Nephron (organoid): Measurements from ENCODE around the gene NEURL1.

Source experiments
- H3K27ac Mint-ChIP-seq, 3 experiments: 2 replicates each; pipeline ENCODE4 v1.8.0; 2020; ENCODE audit warnings: mixed read lengths in 3 of 3, mild to moderate bottlenecking in 2 of 3, moderate library complexity in 1 of 3
- H3K27me3 Mint-ChIP-seq: 2 replicates; pipeline ENCODE4 v1.8.0; 2021; ENCODE audit warnings: low read depth, mild to moderate bottlenecking, moderate library complexity, mixed read lengths
- H3K36me3 Mint-ChIP-seq: 2 replicates; pipeline ENCODE4 v1.8.0; 2020; ENCODE audit warnings: low read depth, mixed read lengths
- H3K4me1 Mint-ChIP-seq: 2 replicates; pipeline ENCODE4 v1.8.0; 2020; ENCODE audit warnings: mixed read lengths
- H3K4me3 Mint-ChIP-seq, 3 experiments: 2 replicates each; pipeline ENCODE4 v1.8.0; 2020; ENCODE audit warnings: mild to moderate bottlenecking in 3 of 3, mixed read lengths in 3 of 3, moderate library complexity in 2 of 3
- H3K9me3 Mint-ChIP-seq: 2 replicates; pipeline ENCODE4 v1.8.0; 2020; ENCODE audit warnings: mixed read lengths
- CTCF ChIP-seq, 3 experiments: fragments of 200-600 bp; sonication (generic); IDR thresholded peaks; one replicate each; pipeline ENCODE4 v1.5.0; 2021; ENCODE audit warnings: antibody characterized with exemption in 3 of 3; ENCODE audit not compliant: unreplicated experiment in 3 of 3

NEURL1 gene

GRCh38 chr10:103598654-103599115 lies 105.2 kb downstream of the NEURL1 start:
- Mint-ChIP-seq H3K27ac (peak overlapping the region; percentile 32 to 82 (median 32)), H3K9me3 (no peaks in the 10 kb centered on the region), H3K27me3 (peaks cover 4% of the 10 kb centered on the region), H3K36me3 (peaks cover 20% of the 10 kb centered on the region), H3K4me3 (no peak overlapping the region), H3K4me1 (peaks cover 37% of the 10 kb centered on the region)
- peak; percentile 67 to 73 (median 73) for TF ChIP-seq CTCF (IDR thresholded peaks at IDR 0.05; ENCODE audit: unreplicated experiment in 3 of 3)

GRCh38 chr10:103599211-103599610 lies 105.7 kb downstream of the NEURL1 start:
- peaks cover 4% of the 10 kb centered on the region for H3K27me3 Mint-ChIP-seq
- peaks cover 36% of the 10 kb centered on the region for H3K4me1 Mint-ChIP-seq
- no peak overlapping the region for H3K4me3 Mint-ChIP-seq
- H3K9me3 Mint-ChIP-seq: no peaks in the 10 kb centered on the region
- TF ChIP-seq CTCF (IDR thresholded peaks at IDR 0.05; ENCODE audit: unreplicated experiment in 3 of 3): no peak
- peaks cover 26% of the 10 kb centered on the region for H3K36me3 Mint-ChIP-seq
- H3K27ac Mint-ChIP-seq: peak overlapping the region; percentile 32 to 82 (median 32)

DNA sequence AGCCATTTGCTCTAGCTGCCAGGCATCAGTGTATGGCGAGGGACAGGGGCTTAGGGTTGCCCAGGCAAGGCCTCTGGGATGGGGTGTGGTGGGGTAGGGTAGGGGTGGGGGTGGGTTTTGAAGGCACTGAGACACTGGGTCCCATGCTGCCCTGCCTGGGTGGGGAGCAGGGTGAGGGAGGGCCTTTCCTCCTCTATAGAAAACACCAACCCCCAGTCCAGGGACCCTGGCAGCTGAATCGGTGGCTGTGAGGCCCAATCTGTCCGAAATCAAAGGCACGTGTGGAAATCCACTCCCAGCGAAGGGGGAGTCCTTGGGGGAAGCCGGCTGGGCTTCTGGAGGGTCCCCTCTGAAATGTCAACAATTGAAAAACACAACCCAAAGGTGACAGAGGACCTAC lies 106.4 kb downstream of the NEURL1 start:
- Mint-ChIP-seq H3K4me3 (no peak overlapping the region), H3K27me3 (peaks cover 4% of the 10 kb centered on the region), H3K9me3 (no peaks in the 10 kb centered on the region), H3K4me1 (peaks cover 32% of the 10 kb centered on the region), H3K27ac (no peak overlapping the region), H3K36me3 (peaks cover 33% of the 10 kb centered on the region)
- no peak for TF ChIP-seq CTCF (IDR thresholded peaks at IDR 0.05; ENCODE audit: unreplicated experiment in 3 of 3)

GRCh38 chr10:103600325-103600724 lies 106.8 kb downstream of the NEURL1 start:
- Mint-ChIP-seq H3K36me3 (peaks cover 35% of the 10 kb centered on the region), H3K4me3 (no peak overlapping the region), H3K27ac (peak overlapping the region in 1 of 3 experiments; percentile 15), H3K27me3 (peaks cover 4% of the 10 kb centered on the region), H3K9me3 (no peaks in the 10 kb centered on the region), H3K4me1 (peaks cover 32% of the 10 kb centered on the region)
- TF ChIP-seq CTCF (IDR thresholded peaks at IDR 0.05; ENCODE audit: unreplicated experiment in 3 of 3): no peak

DNA sequence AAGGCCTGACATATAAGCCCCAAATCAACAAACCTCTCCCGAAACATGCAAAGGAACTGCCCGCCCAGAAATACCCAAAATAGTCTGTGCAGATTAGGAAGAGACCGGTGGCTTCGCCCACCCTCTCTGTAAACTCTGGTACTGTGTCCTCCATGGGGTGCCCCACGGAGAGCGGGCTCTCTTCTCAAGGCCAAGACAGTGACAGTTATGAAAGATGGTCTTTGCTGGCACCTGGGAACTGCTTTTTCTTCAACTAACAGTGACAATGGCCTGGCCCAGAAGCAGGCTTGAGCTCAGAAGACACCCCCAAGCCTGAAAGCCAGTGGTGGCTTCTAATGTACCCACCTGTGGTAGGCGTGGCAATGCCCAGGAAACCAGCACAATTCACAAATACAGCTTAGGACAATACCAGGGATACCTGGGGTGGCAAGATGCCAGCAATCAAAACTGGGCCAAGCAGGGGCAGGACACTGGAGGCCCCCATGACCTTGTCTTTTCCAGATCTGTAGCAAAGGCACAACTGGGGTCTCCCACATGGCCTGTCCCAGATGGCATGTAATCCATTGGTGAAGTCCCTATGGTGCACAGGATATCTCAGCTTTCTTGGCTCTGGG lies 107.6 kb downstream of the NEURL1 start:
- H3K27ac Mint-ChIP-seq: peak overlapping the region in 2 of 3 experiments; percentile 3 to 15
- H3K36me3 Mint-ChIP-seq: peaks cover 41% of the 10 kb centered on the region
- peaks cover 4% of the 10 kb centered on the region for H3K27me3 Mint-ChIP-seq
- H3K4me1 Mint-ChIP-seq: peaks cover 32% of the 10 kb centered on the region
- no peak overlapping the region for H3K4me3 Mint-ChIP-seq
- no peaks in the 10 kb centered on the region for H3K9me3 Mint-ChIP-seq
- TF ChIP-seq CTCF (IDR thresholded peaks at IDR 0.05; ENCODE audit: unreplicated experiment in 3 of 3): no peak
